Memory B cell (primary cell): Measurements from ENCODE around the gene EYA2.
A peak's percentile ranks its signal among the peaks of the same experiment; 100 is the strongest.

Experiments
- ATAC-seq: fragments of 150-1000 bp; cut with Tn5 transposase; 2 replicates; pipeline ENCODE4 v1.10.0; 2021; ENCODE audit warnings: low read depth, mild to moderate bottlenecking, moderate library complexity
- DNase-seq, 2 donors: peaks; one replicate each; pipeline ENCODE4 v3.0.0; 2022; ENCODE audit warnings: low spot score in 2 of 2
- H3K27ac Mint-ChIP-seq: one replicate; pipeline ENCODE4 v1.8.0; 2022; ENCODE audit warnings: mild to moderate bottlenecking, moderate library complexity, mixed read lengths
- H3K27me3 Mint-ChIP-seq: one replicate; pipeline ENCODE4 v1.8.0; 2022; ENCODE audit warnings: mixed read lengths
- H3K36me3 Mint-ChIP-seq: one replicate; pipeline ENCODE4 v1.8.0; 2022; ENCODE audit warnings: mild to moderate bottlenecking, mixed read lengths
- H3K4me1 Mint-ChIP-seq: one replicate; pipeline ENCODE4 v1.8.0; 2022; ENCODE audit warnings: mixed read lengths
- H3K4me3 Mint-ChIP-seq: one replicate; pipeline ENCODE4 v1.8.0; 2022; ENCODE audit warnings: mild to moderate bottlenecking, moderate library complexity, mixed read lengths
- H3K9me3 Mint-ChIP-seq: one replicate; pipeline ENCODE4 v1.8.0; 2022; ENCODE audit warnings: mixed read lengths

EYA2 gene

GRCh38 chr20:47106786-47107185 is 212.1 kb downstream of the EYA2 start:
- Mint-ChIP-seq H3K27ac (no peak overlapping the region), H3K4me3 (no peak overlapping the region), H3K4me1 (no peaks in the 10 kb centered on the region), H3K9me3 (peaks cover 7% of the 10 kb centered on the region), H3K27me3 (peaks cover 6% of the 10 kb centered on the region), H3K36me3 (peaks cover 8% of the 10 kb centered on the region)
- no peak for ATAC-seq
- DNase-seq = no peak

GRCh38 chr20:47108994-47109393 is 214.4 kb downstream of the EYA2 start:
- Mint-ChIP-seq H3K9me3 (peaks cover 4% of the 10 kb centered on the region), H3K27me3 (peaks cover 5% of the 10 kb centered on the region), H3K4me3 (no peak overlapping the region), H3K36me3 (peaks cover 4% of the 10 kb centered on the region), H3K4me1 (no peaks in the 10 kb centered on the region), H3K27ac (no peak overlapping the region)
- no peak for ATAC-seq
- no peak for DNase-seq

- H3K27me3 Mint-ChIP-seq = peaks cover 11% of the 10 kb centered on the region
- DNase-seq = no peak
- peaks cover 8% of the 10 kb centered on the region for H3K9me3 Mint-ChIP-seq
- no peak overlapping the region for H3K27ac Mint-ChIP-seq
- no peak for ATAC-seq
- peaks cover 8% of the 10 kb centered on the region for H3K36me3 Mint-ChIP-seq
- H3K4me3 Mint-ChIP-seq = no peak overlapping the region
- no peaks in the 10 kb centered on the region for H3K4me1 Mint-ChIP-seq
These were observed 216.2 kb downstream of the EYA2 start for GRCh38 chr20:47110819-47111218.

DNA sequence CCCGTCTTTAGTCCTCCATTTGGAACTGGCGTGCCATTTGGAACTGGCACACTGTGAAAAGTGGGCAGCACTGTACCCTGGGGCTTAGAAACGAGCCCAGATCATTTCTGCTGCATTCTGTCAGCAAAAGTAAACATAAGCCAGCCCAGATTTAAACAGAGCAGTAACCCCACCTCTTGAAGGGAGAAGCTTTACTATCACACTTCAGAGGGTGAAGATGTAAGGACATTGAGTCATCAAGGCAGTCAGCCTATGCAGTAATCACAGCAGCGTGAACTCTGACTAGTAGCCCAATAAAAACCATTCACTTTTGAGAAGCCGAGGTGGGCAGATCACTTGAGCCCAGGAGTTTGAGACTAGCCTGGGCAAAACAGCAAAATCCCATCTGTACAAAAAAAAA is 216.9 kb downstream of the EYA2 start:
- no peak for DNase-seq
- Mint-ChIP-seq H3K27me3 (peaks cover 14% of the 10 kb centered on the region), H3K27ac (no peak overlapping the region), H3K4me3 (no peak overlapping the region), H3K4me1 (no peaks in the 10 kb centered on the region), H3K9me3 (peaks cover 9% of the 10 kb centered on the region), H3K36me3 (peaks cover 9% of the 10 kb centered on the region)
- no peak for ATAC-seq

DNA sequence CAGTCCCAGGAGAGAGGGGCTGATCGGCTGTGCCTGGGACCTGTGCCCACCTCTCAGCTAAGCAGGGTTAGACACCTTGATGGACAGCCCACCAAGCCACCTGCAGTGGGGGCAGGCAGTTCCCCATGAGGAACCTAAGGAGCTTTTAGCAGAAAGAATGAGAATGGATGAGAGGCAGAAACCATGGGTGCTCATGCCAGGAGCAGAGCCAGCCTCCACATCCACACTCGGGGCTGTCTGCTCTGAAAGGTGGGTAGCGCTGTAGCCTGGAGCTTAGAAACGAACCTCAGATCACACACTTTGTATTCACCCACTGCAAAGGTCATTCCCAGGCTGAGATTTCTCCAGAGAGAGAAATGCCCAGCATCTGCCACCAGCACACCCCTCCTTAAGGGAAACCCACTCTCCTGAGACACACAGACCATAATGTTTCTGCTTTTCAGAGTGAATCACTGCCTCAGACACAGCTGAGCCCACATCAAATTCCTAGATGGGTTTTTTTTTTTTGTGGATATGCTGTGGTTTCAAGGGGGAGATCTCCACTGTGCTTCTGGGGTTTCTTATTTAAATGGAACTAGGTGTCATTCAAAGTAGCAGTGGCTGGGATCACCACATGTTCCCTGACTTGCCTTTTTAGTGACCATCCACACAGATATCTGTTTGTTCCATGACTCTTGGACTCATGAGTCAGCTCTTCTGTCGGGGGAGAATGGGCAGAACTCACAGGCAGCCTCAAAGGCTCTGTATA is 218.9 kb downstream of the EYA2 start:
- Mint-ChIP-seq H3K27ac (no peak overlapping the region), H3K9me3 (peaks cover 7% of the 10 kb centered on the region), H3K36me3 (peaks cover 5% of the 10 kb centered on the region), H3K4me3 (no peak overlapping the region), H3K27me3 (peaks cover 13% of the 10 kb centered on the region), H3K4me1 (no peaks in the 10 kb centered on the region)
- no peak for DNase-seq
- ATAC-seq = no peak

- peaks cover 7% of the 10 kb centered on the region for H3K9me3 Mint-ChIP-seq
- no peak overlapping the region for H3K4me3 Mint-ChIP-seq
These were observed 221.1 kb downstream of the EYA2 start for GRCh38 chr20:47115694-47116093.

DNA sequence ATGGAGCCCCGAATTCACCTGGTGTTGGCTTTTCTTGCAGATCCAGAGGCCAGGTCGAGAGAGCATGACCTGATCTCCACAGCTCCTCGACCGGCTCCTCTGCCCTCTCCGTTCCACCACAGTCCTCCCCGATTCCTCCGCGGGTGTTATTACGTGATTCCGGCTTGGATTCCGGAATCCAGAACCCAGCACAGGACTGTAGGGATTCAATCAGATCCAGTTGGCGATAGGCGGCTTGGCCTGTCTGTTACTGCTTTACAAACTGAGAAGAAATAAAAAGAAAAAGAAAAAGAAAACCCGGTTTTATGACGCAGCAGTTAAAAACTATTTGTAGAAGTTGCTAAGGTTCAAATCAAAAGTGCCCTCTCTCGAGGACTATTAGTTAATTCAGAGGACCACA is 222.7 kb downstream of the EYA2 start:
- peaks cover 5% of the 10 kb centered on the region for H3K36me3 Mint-ChIP-seq
- H3K9me3 Mint-ChIP-seq = peaks cover 5% of the 10 kb centered on the region
- no peak overlapping the region for H3K27ac Mint-ChIP-seq

More at GRCh38 chr20:47115694-47116093, 221.1 kb downstream of the EYA2 start:
- no peak overlapping the region for H3K27ac Mint-ChIP-seq
- no peaks in the 10 kb centered on the region for H3K4me1 Mint-ChIP-seq
- no peak for ATAC-seq
- DNase-seq = no peak
- peaks cover 5% of the 10 kb centered on the region for H3K36me3 Mint-ChIP-seq
- H3K27me3 Mint-ChIP-seq = peaks cover 19% of the 10 kb centered on the region

DNA sequence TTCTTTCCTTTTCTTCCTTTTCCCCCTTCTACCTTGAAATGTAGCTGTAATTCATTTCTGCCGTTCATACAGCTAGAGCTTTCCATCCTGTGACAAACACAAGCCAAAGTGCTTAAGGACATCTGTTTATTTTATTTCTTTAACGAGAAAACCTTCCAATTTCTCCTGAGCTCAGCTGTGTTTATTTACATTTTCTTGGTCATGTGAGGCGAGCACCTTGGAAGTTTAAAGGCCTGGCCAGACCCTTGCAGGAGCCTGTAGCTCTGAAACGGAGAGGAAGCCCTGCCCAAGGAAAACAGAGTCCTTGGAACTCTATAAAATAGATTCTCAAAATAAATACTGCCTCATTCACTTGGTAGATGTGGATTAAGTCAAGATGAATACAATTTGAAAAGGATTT is 223.1 kb downstream of the EYA2 start:
- DNase-seq = no peak
- H3K4me1 Mint-ChIP-seq = no peaks in the 10 kb centered on the region
- no peak for ATAC-seq
- peaks cover 5% of the 10 kb centered on the region for H3K9me3 Mint-ChIP-seq
- no peak overlapping the region for H3K27ac Mint-ChIP-seq
- no peak overlapping the region for H3K4me3 Mint-ChIP-seq
- peaks cover 5% of the 10 kb centered on the region for H3K36me3 Mint-ChIP-seq
- peaks cover 19% of the 10 kb centered on the region for H3K27me3 Mint-ChIP-seq

More for the DNA sequence above, 222.7 kb downstream of the EYA2 start:
- no peak for DNase-seq
- Mint-ChIP-seq H3K4me3 (no peak overlapping the region), H3K27me3 (peaks cover 19% of the 10 kb centered on the region), H3K4me1 (no peaks in the 10 kb centered on the region)
- no peak for ATAC-seq

GRCh38 chr20:47118206-47118605 is 223.6 kb downstream of the EYA2 start:
- no peak for DNase-seq
- Mint-ChIP-seq H3K36me3 (peaks cover 5% of the 10 kb centered on the region), H3K9me3 (peaks cover 5% of the 10 kb centered on the region), H3K4me3 (no peak overlapping the region), H3K27me3 (peaks cover 19% of the 10 kb centered on the region), H3K4me1 (no peaks in the 10 kb centered on the region), H3K27ac (no peak overlapping the region)
- ATAC-seq = no peak

DNA sequence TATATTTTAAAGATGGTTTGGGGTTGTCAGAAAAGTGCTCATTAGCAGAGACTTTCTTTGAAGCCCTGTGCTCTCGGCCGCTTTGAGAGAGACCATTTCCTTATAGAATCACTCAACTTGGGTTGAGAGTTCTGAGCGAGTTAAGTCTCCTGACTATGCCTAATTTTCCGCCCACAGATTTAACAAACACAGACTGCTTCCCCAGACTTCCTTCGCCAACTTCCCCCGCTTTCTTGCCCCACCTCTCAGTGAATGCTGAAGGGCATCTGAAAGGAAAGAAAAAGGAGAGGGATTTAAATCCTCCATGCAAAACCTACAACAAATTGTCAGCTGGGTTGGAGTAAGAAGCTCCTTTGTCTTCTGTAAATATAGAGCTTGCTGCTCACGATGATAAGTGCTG is 224.0 kb downstream of the EYA2 start:
- Mint-ChIP-seq H3K36me3 (peaks cover 5% of the 10 kb centered on the region), H3K27me3 (peaks cover 19% of the 10 kb centered on the region), H3K27ac (no peak overlapping the region), H3K4me3 (no peak overlapping the region), H3K9me3 (peaks cover 5% of the 10 kb centered on the region), H3K4me1 (no peaks in the 10 kb centered on the region)
- ATAC-seq = no peak
- DNase-seq = no peak

DNA sequence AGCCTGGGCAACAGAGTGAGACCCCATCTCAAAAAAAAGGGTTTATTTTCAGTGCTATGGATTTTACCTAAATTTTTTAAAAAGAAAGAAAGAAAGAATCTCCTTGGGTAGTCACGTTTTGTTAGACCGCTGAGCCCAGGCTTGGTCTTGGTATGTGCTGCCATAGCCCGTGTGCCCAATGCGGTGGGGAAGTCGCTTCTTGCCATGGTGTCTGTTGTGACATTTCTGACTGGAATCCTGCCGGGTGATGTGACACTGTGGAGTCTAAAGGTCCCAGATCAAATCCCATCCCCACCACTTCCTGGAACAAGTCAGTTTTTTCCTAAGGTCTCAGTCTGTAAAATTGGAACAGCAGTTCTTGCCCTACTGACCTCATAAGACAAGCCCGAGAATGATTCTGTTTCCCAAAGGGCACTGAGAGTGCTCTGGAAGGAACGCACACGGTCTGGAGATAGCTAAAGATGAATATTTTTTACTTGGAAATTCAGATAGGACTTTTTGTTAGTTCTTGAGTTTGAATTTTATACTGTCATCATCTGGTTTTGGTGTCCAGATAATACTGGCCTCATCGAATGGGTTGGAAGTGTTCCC is 225.8 kb downstream of the EYA2 start:
- Mint-ChIP-seq H3K9me3 (peaks cover 2% of the 10 kb centered on the region), H3K27me3 (peaks cover 16% of the 10 kb centered on the region), H3K4me1 (peaks cover 5% of the 10 kb centered on the region), H3K4me3 (no peak overlapping the region), H3K36me3 (peaks cover 3% of the 10 kb centered on the region), H3K27ac (no peak overlapping the region)
- ATAC-seq (no peak), DNase-seq (no peak)

- Mint-ChIP-seq H3K4me1 (peaks cover 5% of the 10 kb centered on the region), H3K4me3 (no peak overlapping the region), H3K27me3 (peaks cover 8% of the 10 kb centered on the region), H3K9me3 (no peaks in the 10 kb centered on the region), H3K27ac (no peak overlapping the region), H3K36me3 (no peaks in the 10 kb centered on the region)
- ATAC-seq (no peak), DNase-seq (no peak)
These were observed 227.9 kb downstream of the EYA2 start for GRCh38 chr20:47122560-47122959.

GRCh38 chr20:47124181-47124717 is 229.6 kb downstream of the EYA2 start:
- ATAC-seq (peak; percentile 48), DNase-seq (no peak)
- H3K27me3 Mint-ChIP-seq = peaks cover 8% of the 10 kb centered on the region
- H3K9me3 Mint-ChIP-seq = peaks cover 2% of the 10 kb centered on the region
- H3K4me1 Mint-ChIP-seq = peaks cover 5% of the 10 kb centered on the region
- no peak overlapping the region for H3K4me3 Mint-ChIP-seq
- H3K27ac Mint-ChIP-seq = no peak overlapping the region
- no peaks in the 10 kb centered on the region for H3K36me3 Mint-ChIP-seq

- Mint-ChIP-seq H3K4me3 (no peak overlapping the region), H3K4me1 (peaks cover 5% of the 10 kb centered on the region), H3K9me3 (peaks cover 2% of the 10 kb centered on the region), H3K27ac (no peak overlapping the region), H3K27me3 (peaks cover 4% of the 10 kb centered on the region), H3K36me3 (no peaks in the 10 kb centered on the region)
- no peak for DNase-seq
- ATAC-seq = no peak
These were observed 230.8 kb downstream of the EYA2 start for GRCh38 chr20:47125508-47125757.
